ENCODE results near the gene TMEM233.

TMEM233 gene

GRCh38 chr12:119589634-119590033 is 3.9 kb upstream of the TMEM233 start:
- TF ChIP-seq CTCF (IDR thresholded peaks at IDR 0.05; ENCODE audit: control insufficient read depth, extremely low read depth, insufficient read depth) = no peak
- no peak for DNase-seq (ENCODE audit: low read depth)
- H3K4me3 ChIP-seq (ENCODE audit: low read depth, low read length) = no peak overlapping the region

GRCh38 chr12:119592232-119592631 is 1.3 kb upstream of the TMEM233 start:
- no peak for TF ChIP-seq CTCF (IDR thresholded peaks at IDR 0.05; ENCODE audit: control insufficient read depth, extremely low read depth, insufficient read depth)
- no peak for DNase-seq (ENCODE audit: low read depth)
- no peak overlapping the region for H3K4me3 ChIP-seq (ENCODE audit: low read depth, low read length)

DNA sequence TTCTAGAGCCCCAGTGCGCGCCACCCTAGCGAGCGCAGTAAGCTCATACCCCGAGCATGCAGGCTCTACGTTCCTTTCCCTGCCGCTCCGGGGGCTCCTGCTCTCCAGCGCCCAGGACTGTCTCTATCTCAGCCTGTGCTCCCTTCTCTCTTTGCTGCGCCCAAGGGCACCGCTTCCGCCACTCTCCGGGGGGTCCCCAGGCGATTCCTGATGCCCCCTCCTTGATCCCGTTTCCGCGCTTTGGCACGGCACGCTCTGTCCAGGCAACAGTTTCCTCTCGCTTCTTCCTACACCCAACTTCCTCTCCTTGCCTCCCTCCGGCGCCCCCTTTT is 791 bp downstream of the TMEM233 start:
- no peak for DNase-seq (ENCODE audit: low read depth)
- TF ChIP-seq CTCF (IDR thresholded peaks at IDR 0.05; ENCODE audit: control insufficient read depth, extremely low read depth, insufficient read depth) = no peak
- H3K4me3 ChIP-seq (ENCODE audit: low read depth, low read length) = no peak overlapping the region

DNA sequence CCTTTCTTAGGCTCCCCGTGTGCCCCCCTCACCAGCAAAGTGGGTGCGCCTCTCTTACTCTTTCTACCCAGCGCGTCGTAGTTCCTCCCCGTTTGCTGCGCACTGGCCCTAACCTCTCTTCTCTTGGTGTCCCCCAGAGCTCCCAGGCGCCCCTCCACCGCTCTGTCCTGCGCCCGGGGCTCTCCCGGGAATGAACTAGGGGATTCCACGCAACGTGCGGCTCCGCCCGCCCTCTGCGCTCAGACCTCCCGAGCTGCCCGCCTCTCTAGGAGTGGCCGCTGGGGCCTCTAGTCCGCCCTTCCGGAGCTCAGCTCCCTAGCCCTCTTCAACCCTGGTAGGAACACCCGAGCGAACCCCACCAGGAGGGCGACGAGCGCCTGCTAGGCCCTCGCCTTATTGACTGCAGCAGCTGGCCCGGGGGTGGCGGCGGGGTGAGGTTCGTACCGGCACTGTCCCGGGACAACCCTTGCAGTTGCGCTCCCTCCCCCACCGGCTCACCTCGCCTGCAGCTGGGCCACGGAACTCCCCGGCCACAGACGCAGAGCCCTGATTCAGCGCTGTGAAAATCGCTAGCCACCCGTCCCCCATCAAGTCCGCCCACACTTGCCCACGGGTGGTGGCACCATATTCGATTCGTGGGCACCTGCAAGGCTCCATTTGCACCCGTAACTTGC is 1.3 kb downstream of the TMEM233 start:
- TF ChIP-seq CTCF (IDR thresholded peaks at IDR 0.05; ENCODE audit: control insufficient read depth, extremely low read depth, insufficient read depth) = no peak
- no peak overlapping the region for H3K4me3 ChIP-seq (ENCODE audit: low read depth, low read length)

GRCh38 chr12:119598159-119598558 is 4.6 kb downstream of the TMEM233 start:
- DNase-seq (ENCODE audit: low read depth) = no peak
- no peak for TF ChIP-seq CTCF (IDR thresholded peaks at IDR 0.05; ENCODE audit: control insufficient read depth, extremely low read depth, insufficient read depth)
- H3K4me3 ChIP-seq (ENCODE audit: low read depth, low read length) = no peak overlapping the region

More for the DNA sequence above, 1.3 kb downstream of the TMEM233 start:
- no peak for DNase-seq (ENCODE audit: low read depth)

- TF ChIP-seq CTCF (IDR thresholded peaks at IDR 0.05; ENCODE audit: control insufficient read depth, extremely low read depth, insufficient read depth) = no peak
- no peak for DNase-seq (ENCODE audit: low read depth)
- H3K4me3 ChIP-seq (ENCODE audit: low read depth, low read length) = no peak overlapping the region
Measured at GRCh38 chr12:119601877-119602733, 8.5 kb downstream of the TMEM233 start.
